COLO668 (cell line): ENCODE measurements around the gene PIP4K2A.

Source experiments
- DNase-seq: peaks from one replicate; lab custom pipeline; 2025; ENCODE audit not compliant: unreplicated experiment; lab: John Stamatoyannopoulos, UW

Gene PIP4K2A

GRCh38 chr10:22489467-22489866, 224.9 kb downstream of the PIP4K2A start:
- no peak for DNase-seq

GRCh38 chr10:22486431-22486830, 227.9 kb downstream of the PIP4K2A start:
- no peak for DNase-seq
